Ovary (tissue), 3 donors: ENCODE measurements around the gene QTRT2.

Experiments used
- CTCF ChIP-seq, 3 donors: fragments of 450-650 bp in 2 of 3; fragments of 200-600 bp in 1 of 3; IDR thresholded peaks; one replicate each; pipeline versions ENCODE4 v1.5.1 to v1.8.0; 2016 to 2022; ENCODE audit warnings: antibody characterized with exemption in 3 of 3, mild to moderate bottlenecking in 1 of 3
- POLR2A ChIP-seq: fragments of 450-650 bp; IDR thresholded peaks from one replicate; pipeline ENCODE4 v1.6.1; 2017; ENCODE audit warnings: antibody characterized with exemption, mild to moderate bottlenecking, moderate library complexity
- donor health status: DM: no; HTN: no; CAD: no.

DNA sequence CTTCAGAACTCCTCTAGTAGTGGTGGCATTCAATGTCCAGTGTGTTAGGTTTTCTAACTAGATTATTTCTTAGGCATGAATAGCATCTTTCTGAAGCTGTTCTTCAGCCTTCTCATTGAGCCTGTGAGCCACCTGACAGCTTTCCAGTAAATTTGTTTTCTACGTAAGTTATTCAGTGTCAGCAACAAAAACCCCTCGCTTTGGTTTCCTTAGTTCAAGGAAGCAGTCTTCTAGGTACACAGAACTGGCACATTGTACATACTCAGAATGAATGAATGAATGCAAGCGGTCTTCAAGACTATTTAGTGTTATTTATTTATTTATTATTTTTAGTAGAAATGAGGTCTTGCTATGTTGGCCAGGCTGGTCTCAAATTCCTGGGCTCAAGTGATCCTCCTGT, 77.4 kb downstream of the QTRT2 start:
- TF ChIP-seq CTCF (IDR thresholded peaks at IDR 0.05), result no peak
- no peak for TF ChIP-seq POLR2A
